Activated CD8-positive, alpha-beta memory T cell treated with anti-CD3 and anti-CD28 coated beads for 1 hour (primary cell): Measurements from ENCODE around the gene OTUB1.
"Not testable (repeated sequence)": the region's sequence is repeated elsewhere in the genome, so short reads cannot be mapped to it uniquely, and the experiment has no call there.

ENCODE experiments used
- DNase-seq, 2 donors: peaks; one replicate each; pipeline ENCODE4 v3.0.0-alpha.2; 2020; ENCODE audit warnings: low read depth in 1 of 2; ENCODE audit errors: extremely low read depth in 1 of 2

OTUB1 gene, protein sequence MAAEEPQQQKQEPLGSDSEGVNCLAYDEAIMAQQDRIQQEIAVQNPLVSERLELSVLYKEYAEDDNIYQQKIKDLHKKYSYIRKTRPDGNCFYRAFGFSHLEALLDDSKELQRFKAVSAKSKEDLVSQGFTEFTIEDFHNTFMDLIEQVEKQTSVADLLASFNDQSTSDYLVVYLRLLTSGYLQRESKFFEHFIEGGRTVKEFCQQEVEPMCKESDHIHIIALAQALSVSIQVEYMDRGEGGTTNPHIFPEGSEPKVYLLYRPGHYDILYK

DNA sequence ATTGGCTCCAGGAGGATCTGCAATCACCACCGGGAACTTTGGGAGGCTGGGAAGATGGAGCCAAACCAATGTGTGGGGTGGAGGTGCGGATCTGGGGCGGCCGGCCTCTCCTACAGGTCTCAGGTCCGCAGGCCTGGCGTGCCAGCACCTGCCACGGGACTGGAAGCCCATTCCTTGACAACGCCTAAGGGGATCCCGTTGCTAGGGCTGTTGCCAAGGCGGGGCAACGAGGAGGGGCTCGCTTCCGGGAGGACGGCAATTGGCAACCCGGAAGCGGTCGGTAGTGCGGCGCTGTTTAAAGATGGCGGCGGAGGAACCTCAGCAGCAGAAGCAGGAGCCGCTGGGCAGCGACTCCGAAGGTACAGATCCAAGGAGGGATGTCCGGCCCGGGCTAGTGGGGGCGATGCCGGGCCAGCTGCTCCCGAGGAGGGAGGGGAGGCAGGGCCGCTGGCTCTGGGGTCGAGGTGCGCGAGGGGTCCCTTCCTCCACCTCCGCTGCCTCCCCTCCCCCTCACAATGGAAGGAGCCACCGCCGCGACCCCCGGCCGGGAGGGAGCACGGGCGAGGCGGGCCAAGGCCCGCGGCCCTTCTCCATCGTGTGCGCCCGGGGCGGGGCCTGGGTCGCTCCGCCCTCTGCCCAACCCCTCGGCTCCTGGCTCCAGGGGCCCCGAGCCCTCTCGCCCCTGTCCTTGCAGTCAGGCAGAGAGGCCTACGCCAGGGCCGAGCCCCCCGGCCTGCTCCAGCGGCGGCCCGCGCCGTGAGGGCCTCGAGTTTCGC, at the start of gene OTUB1:
Gene OTUB1, plus strand, starts transcription at position 283 of the 776 bp plus-strand sequence. Its CDS starts 19 bp downstream, at position 302.
- peak; percentile 65 to 79 for DNase-seq

DNA sequence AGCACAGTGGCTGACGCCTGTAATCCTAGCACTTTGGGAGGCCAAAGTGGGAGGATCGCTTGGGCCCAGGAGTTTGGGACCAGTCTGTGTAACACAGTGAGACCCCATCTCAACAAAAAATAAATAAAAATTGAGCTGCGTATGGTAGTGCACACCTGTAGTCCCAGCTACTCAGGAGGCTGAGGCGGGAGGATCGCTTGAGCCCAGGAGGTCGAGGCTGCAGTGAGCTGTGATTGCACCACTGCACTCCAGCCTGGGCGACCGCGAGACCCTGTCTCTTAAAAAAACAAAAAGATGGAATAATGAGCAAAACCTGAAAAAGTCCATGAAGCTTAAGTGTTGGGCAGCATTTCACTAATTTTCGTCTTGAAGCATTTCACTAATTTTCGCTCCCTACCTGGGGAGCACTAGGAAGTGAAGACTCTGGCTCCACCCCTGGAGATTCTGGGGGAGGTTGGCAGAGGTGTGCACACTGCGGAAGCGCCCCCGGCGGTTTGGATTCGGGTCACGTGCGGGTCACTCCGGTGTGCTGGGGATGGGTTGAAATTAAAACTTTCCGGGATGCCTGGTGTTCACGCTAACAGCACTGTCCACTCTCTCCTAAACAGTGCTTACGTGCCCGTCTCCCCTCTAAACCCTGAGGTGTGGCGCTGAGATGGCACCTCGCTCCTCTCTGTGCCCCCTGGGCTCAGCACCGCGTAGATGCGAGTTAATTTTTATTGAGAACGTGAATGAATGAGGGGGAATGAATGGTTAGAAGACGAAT, 48.3 kb upstream of the OTUB1 start:
- DNase-seq, result no peak

DNA sequence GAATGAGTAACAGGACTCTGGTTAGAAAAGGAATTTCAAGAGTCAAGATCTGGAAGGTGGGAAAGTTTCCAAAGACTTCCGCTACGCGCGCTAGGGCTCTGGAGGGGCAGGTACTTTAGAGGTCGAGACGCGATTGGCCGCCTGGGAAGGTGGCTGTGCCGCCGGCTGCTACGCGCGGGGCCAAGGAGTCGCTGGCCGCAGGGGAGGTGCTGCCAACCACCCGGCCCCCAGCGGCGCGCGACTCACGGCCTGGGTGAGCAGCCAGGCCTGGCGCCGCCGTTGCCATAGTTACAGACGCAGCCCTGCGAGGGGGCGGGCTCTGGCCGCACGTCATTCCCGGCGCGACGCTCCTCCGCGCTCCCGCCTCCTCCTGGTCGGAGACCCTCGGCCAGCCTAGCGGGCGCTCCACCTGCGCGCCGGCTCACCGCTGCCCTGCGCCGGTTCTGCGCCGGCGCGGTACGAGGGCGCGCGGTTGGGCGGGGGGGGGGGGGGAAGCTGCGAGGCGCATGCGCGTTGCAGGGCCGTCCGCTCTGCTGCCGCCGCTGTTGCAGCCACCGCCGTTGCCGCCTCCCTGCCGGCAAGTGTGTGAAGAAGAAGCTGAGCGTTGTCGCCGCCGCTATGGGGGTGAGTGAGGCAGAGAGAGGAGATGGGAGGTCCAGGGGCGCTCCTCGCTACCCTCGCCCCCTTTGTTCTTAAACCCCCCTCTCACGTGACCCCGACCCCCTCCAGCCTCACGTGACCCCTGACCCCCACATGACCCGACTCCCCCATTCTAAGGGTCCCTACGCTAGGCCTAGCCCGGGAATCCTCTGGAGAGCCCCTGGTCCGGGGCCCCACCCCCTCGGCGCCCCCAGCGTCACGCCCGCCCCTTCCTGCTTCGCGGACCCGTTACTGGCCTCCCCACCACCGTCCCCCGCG, 47.5 kb upstream of the OTUB1 start, which contains the start of gene NAA40:
Gene NAA40, plus strand, starts transcription at position 524 of the 918 bp plus-strand sequence. Its CDS starts 95 bp downstream, at position 619.
- DNase-seq, result peak; percentile 87

DNA sequence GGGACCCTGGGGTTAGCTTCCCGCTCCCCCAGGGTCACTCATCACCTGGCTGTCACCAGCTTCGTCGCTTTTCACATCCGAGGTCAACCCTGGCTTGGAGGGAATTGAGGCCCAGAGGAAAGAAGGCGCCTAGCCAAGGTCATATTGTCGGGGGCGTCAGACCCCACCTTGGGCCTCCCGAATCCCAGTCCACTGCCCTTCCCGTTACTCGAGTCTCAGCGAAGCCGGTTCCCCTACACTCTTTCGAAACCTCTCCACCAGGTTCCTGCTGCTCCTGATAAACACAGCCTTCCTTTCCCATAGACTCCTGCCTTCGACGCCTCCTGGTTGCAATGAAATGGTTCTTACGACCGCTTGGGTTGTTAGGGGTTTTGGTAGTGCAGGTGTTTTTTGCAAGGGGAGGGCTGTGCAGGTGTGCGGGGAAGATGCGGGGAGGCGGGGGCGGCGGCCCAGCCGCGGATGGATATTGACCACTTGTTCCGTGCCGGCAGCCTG, 46.8 kb upstream of the OTUB1 start:
- DNase-seq, result no peak

DNA sequence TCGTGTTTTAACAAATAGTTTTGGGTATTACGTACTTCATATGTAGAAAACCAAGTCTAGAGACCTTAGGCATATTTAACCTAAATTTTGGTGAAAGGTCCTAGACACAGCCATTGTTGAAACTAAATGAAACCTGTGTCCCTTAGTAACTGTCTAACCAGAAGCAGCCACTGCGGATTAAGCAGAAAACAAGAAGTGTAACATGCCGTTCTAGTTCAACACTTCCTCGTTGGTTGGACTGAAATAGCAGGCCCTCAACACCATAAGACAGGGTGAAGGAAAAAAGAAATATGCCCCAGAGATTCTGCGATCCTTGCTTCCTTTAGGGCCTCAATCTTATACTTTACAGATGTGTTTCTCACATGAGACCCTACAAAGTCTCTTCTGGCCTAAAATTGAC, 45.5 kb upstream of the OTUB1 start:
- no peak for DNase-seq

DNA sequence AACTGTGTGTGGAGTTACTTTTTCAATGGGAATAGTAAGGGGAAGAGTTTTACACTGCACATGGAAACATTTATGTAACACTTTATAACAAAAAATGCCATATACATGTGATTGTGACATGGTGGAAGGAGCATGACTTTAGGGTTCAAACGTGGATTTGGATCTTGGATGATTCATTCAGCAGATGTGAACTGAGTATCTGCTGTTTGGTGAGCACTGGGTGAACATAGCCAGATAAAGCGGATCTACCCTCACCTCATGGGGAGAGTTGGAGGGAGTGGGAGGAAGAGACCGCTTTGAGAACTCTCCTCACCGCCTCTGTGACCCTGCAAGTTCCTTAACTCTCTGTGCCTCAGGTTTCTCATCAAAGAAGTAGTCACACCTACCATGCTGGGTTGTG, 44.3 kb upstream of the OTUB1 start:
- no peak for DNase-seq

DNA sequence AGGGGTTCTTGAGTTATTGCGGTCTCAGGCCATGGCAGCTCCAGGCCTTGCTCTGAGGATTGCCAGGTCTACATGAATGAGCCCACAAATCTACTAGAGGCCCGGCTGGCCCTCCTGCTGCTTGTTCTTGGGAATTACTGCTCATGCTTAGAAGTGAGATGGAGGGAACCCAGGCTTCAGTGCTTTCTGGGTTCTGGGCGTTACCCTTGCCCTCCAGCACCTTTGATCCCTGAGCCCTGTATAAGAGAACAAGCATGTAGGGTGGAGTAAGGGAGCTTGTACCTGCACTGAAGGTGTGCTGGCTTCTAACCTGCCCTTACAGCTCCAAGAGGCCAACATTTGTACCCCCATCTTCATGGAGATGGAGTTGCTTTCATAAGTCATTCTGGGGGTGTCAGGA, 43.4 kb upstream of the OTUB1 start:
- DNase-seq, result no peak

DNA sequence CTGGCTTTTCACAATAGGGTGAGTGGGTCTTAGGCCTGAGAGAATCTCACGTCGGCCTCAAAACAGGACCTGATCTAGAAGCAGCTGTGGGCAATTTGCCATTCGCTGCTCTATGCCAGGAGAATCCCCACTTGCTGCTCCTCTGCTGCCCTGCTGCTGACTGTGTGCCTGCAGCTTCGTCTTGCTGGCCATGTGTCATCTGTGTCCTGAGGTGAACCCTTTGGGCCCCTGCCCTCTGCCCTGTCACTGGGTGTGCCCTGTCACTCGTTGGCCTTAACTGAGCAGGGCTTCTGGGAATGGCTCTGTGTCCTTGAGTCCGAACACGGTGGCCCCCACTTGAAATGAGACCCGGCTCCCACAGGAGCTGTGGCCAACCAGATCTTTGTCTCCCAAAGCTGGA, 41.3 kb upstream of the OTUB1 start:
- DNase-seq, result no peak

GRCh38 chr11:63945477-63946163, 40.6 kb upstream of the OTUB1 start:
- no peak for DNase-seq

GRCh38 chr11:63951779-63952536, 34.3 kb upstream of the OTUB1 start:
- no peak for DNase-seq

DNA sequence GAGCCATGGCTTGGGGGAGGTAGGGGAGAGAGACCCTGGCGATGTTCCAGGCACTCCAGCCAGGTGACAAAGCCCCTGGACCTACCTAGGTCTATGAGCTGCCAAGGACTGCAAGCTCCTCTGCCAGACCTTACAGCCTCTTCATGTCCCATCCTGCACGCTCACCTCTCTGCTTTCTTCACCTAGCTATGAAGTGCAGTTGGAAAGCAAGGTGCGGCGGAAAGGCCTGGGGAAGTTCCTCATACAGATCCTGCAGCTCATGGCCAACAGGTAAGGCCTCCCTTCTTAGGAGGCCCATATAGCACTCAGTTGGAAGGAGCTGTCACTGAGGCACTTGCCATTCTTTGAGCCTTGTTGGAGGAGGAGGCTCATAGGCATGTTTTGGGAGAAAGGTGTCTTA, 33.7 kb upstream of the OTUB1 start:
- no peak for DNase-seq

DNA sequence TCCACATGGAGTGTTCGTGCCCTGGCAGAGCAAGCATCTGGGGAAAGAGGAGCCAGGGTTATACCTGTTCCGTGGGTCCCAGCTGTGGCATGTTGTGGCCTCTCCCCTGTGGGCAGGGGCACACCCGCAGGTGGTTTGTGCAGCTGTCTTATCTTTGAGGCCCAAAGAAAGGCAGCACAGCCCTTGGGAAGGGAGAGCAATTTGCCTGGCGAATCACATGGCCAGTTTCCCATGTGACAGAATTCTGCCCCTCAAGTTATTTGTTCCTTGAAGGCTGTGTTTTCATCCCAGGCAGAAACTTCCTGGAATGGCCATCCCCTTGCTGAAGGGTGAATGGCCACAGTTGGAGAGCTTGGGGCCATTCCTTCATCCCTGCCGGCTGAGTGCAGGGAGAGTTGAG, 28.2 kb upstream of the OTUB1 start:
- no peak for DNase-seq

GRCh38 chr11:63961608-63962412, 24.4 kb upstream of the OTUB1 start:
- DNase-seq, result no peak

DNA sequence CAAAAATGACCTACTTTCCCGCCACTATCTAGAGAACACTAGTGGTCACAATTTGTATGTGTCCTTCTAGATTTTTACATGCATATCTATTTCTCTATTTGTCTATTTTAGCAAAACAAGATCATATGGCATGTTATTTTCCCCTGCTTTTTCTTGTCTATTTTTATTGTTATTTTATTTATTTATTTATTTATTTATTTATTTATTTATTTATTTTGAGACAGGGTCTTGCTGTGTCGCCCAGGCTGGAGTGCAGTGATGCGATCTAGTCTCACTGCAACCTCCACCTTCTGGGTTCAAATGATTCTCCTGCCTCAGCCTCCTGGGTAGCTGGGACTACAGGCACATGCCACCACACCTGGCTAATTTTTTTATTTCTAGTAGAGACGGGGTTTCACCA, 22.3 kb upstream of the OTUB1 start:
- DNase-seq, result not testable (repeated sequence)

- DNase-seq, result no peak
These were observed 19.8 kb upstream of the OTUB1 start for GRCh38 chr11:63966444-63966843.

GRCh38 chr11:63969461-63969860, 16.8 kb upstream of the OTUB1 start:
- DNase-seq, result no peak

DNA sequence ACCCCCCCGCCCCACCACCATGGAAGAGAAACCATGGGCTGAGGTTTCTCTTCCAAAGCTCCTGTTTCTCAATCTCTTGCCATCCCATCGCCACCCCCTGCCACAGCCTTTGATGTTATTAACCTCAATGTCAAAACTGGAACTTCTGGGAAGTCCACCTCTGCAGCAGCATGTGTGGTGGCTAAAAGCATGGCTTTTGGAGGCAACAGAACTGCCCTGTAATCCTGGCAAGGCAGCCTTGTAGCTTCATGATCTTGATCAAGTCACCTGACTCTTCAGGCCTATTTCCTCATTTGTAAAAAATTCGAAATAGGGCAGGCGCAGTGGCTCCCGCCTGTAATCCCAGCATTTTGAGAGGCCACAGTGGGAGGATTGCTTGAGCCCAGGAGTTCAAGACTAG, 15.3 kb upstream of the OTUB1 start:
- no peak for DNase-seq

GRCh38 chr11:63973912-63974258, 12.4 kb upstream of the OTUB1 start:
- DNase-seq, result not testable (repeated sequence)
